Astrocyte (in vitro differentiated cells and primary cell): ENCODE data around the gene FAM219A. TPM values are rescaled to one million over a fixed set of nuclear protein-coding genes. Genes with fewer than 3 reads are reported as not detected.

ENCODE experiments used
- DNase-seq: peaks from one replicate; pipeline ENCODE4 v3.0.0-alpha.2; 2010; ENCODE audit warnings: low read depth
- FAIRE-seq: peaks from 2 replicates; lab custom pipeline; 2011; peaks lifted over from hg19 to GRCh38; lab: Jason Lieb, UNC
- H2AFZ ChIP-seq: 2 replicates; pipeline ENCODE4 v1.6.0; 2012; ENCODE audit warnings: low read depth, low read length, inconsistent platforms
- H3K27ac ChIP-seq: 2 replicates; pipeline ENCODE4 v1.5.1; 2011; ENCODE audit warnings: low read depth, low read length, inconsistent platforms
- H3K27me3 ChIP-seq: 2 replicates; pipeline ENCODE4 v1.6.0; 2011; ENCODE audit warnings: low read length, inconsistent platforms; ENCODE audit not compliant: insufficient read depth
- H3K36me3 ChIP-seq: 2 replicates; pipeline ENCODE4 v1.5.1; 2011; ENCODE audit warnings: low read length, inconsistent platforms; ENCODE audit not compliant: insufficient read depth
- H3K4me1 ChIP-seq: 2 replicates; pipeline ENCODE4 v1.5.1; 2011; ENCODE audit warnings: low read length, inconsistent platforms; ENCODE audit not compliant: insufficient read depth
- H3K4me2 ChIP-seq: 2 replicates; pipeline ENCODE4 v1.6.0; 2012; ENCODE audit warnings: low read length, inconsistent platforms
- H3K4me3 ChIP-seq: 2 replicates; pipeline ENCODE4 v1.5.1; 2011; ENCODE audit warnings: low read depth, mild to moderate bottlenecking, low read length, inconsistent platforms; ENCODE audit not compliant: insufficient read depth
- H3K79me2 ChIP-seq: 2 replicates; pipeline ENCODE4 v1.6.0; 2012; ENCODE audit warnings: mild to moderate bottlenecking, low read length, inconsistent platforms; ENCODE audit not compliant: insufficient read depth
- H3K9ac ChIP-seq: 2 replicates; pipeline ENCODE4 v1.6.0; 2012; ENCODE audit warnings: mild to moderate bottlenecking, low read length, inconsistent platforms
- H3K9me3 ChIP-seq: 2 replicates; pipeline ENCODE4 v1.5.1; 2012; ENCODE audit warnings: low read depth, mild to moderate bottlenecking, low read length, inconsistent platforms; ENCODE audit not compliant: insufficient read depth
- H4K20me1 ChIP-seq: 2 replicates; pipeline ENCODE4 v1.6.0; 2012; ENCODE audit warnings: low read length, inconsistent platforms; ENCODE audit not compliant: insufficient read depth
- H3K27ac Mint-ChIP-seq: one replicate; pipeline ENCODE4 v1.8.0; 2021; ENCODE audit warnings: mild to moderate bottlenecking, mixed read lengths; ENCODE audit not compliant: unreplicated experiment
- H3K27me3 Mint-ChIP-seq: one replicate; pipeline ENCODE4 v1.8.0; 2021; ENCODE audit warnings: low read depth, mixed read lengths; ENCODE audit not compliant: unreplicated experiment
- H3K36me3 Mint-ChIP-seq: one replicate; pipeline ENCODE4 v1.8.0; 2021; ENCODE audit warnings: low read depth, mixed read lengths; ENCODE audit not compliant: unreplicated experiment
- H3K4me1 Mint-ChIP-seq: one replicate; pipeline ENCODE4 v1.8.0; 2021; ENCODE audit warnings: low read depth, mixed read lengths; ENCODE audit not compliant: unreplicated experiment
- H3K4me3 Mint-ChIP-seq: one replicate; pipeline ENCODE4 v1.8.0; 2021; ENCODE audit warnings: mild to moderate bottlenecking, moderate library complexity, mixed read lengths; ENCODE audit not compliant: unreplicated experiment
- H3K9me3 Mint-ChIP-seq: one replicate; pipeline ENCODE4 v1.8.0; 2021; ENCODE audit warnings: mild to moderate bottlenecking, mixed read lengths; ENCODE audit not compliant: unreplicated experiment
- CTCF ChIP-seq: IDR thresholded peaks from 2 replicates; pipeline ENCODE4 v1.5.1; 2011; ENCODE audit warnings: low read depth, mild to moderate bottlenecking, inconsistent platforms, low read length, moderate library complexity; ENCODE audit not compliant: insufficient read depth
- EZH2 ChIP-seq: IDR thresholded peaks from 2 replicates; pipeline ENCODE4 v1.6.1; 2012; ENCODE audit warnings: mild to moderate bottlenecking, low read length, inconsistent platforms; ENCODE audit not compliant: insufficient read depth
- total RNA-seq: library from RNA; stranded (reverse); gene quantifications from 2 replicates; pipeline ENCODE4 v1.2.1, GENCODE V29; 2021

FAM219A gene
- total RNA-seq, 1 donor from 2014 or later: 63.5 TPM

GRCh38 chr9:34456746-34457145 lies 1.6 kb downstream of the FAM219A start:
- Mint-ChIP-seq H3K4me3 (peak overlapping the region; percentile 98), H3K27me3 (no peaks in the 10 kb centered on the region), H3K9me3 (no peaks in the 10 kb centered on the region), H3K36me3 (peaks cover 5% of the 10 kb centered on the region), H3K27ac (peak overlapping the region; percentile 94), H3K4me1 (peaks cover 54% of the 10 kb centered on the region)
- Histone ChIP-seq H2AFZ (peak overlapping the region; percentile 92), H3K79me2 (peaks cover 57% of the 10 kb centered on the region), H3K9ac (peak overlapping the region; percentile 96), H3K36me3 (no peaks in the 10 kb centered on the region), H3K9me3 (no peaks in the 10 kb centered on the region), H3K4me2 (peak overlapping the region; percentile 100), H3K4me1 (peaks cover 21% of the 10 kb centered on the region), H4K20me1 (peaks cover 54% of the 10 kb centered on the region), H3K27ac (peak overlapping the region; percentile 74), H3K4me3 (peak overlapping the region; percentile 91), H3K27me3 (no peaks in the 10 kb centered on the region)
- no peak for DNase-seq
- no peak for FAIRE-seq
- TF ChIP-seq CTCF: no peak
- TF ChIP-seq EZH2: no peak

- no peak for FAIRE-seq
- Mint-ChIP-seq H3K4me1 (peaks cover 58% of the 10 kb centered on the region), H3K9me3 (no peaks in the 10 kb centered on the region), H3K4me3 (peak overlapping the region; percentile 98), H3K27me3 (no peaks in the 10 kb centered on the region), H3K36me3 (peaks cover 5% of the 10 kb centered on the region), H3K27ac (peak overlapping the region; percentile 94)
- Histone ChIP-seq H3K9me3 (no peaks in the 10 kb centered on the region), H3K4me2 (peak overlapping the region; percentile 100), H2AFZ (no peak overlapping the region), H3K27me3 (no peaks in the 10 kb centered on the region), H3K4me1 (peaks cover 23% of the 10 kb centered on the region), H3K9ac (peak overlapping the region; percentile 96), H3K27ac (no peak overlapping the region), H3K36me3 (no peaks in the 10 kb centered on the region), H3K79me2 (peaks cover 62% of the 10 kb centered on the region), H3K4me3 (no peak overlapping the region), H4K20me1 (peaks cover 60% of the 10 kb centered on the region)
- no peak for TF ChIP-seq EZH2
- TF ChIP-seq CTCF: no peak
- DNase-seq: no peak
Observed at GRCh38 chr9:34456151-34456550, 2.2 kb downstream of the FAM219A start.

- Mint-ChIP-seq H3K4me1 (peaks cover 57% of the 10 kb centered on the region), H3K36me3 (peaks cover 9% of the 10 kb centered on the region), H3K27ac (peak overlapping the region; percentile 6), H3K9me3 (no peaks in the 10 kb centered on the region), H3K27me3 (no peaks in the 10 kb centered on the region), H3K4me3 (peak overlapping the region; percentile 5)
- FAIRE-seq (no peak), DNase-seq (peak; percentile 18)
- H3K27ac ChIP-seq: no peak overlapping the region
- peaks cover 23% of the 10 kb centered on the region for H3K4me1 ChIP-seq
- no peak for TF ChIP-seq CTCF
- TF ChIP-seq EZH2: no peak
- H3K4me3 ChIP-seq: no peak overlapping the region
- no peaks in the 10 kb centered on the region for H3K36me3 ChIP-seq
- H3K9me3 ChIP-seq: no peaks in the 10 kb centered on the region
- peaks cover 75% of the 10 kb centered on the region for H4K20me1 ChIP-seq
- H3K9ac ChIP-seq: no peak overlapping the region
- H3K27me3 ChIP-seq: no peaks in the 10 kb centered on the region
- H3K4me2 ChIP-seq: no peak overlapping the region
- H2AFZ ChIP-seq: no peak overlapping the region
- peaks cover 72% of the 10 kb centered on the region for H3K79me2 ChIP-seq
Observed at GRCh38 chr9:34454571-34455065, 3.8 kb downstream of the FAM219A start.
